Right ventricle myocardium inferior (tissue), 1 donor: Measurements from ENCODE around the gene ECSIT. TPM values are rescaled to one million over a fixed set of nuclear protein-coding genes. Genes with fewer than 3 reads are reported as not detected.

Source experiments
- ATAC-seq: fragments of 200-7000 bp; cut with Tn5 transposase; one replicate; pipeline ENCODE4 v1.9.1; 2020; ENCODE audit warnings: mild to moderate bottlenecking, moderate library complexity
- DNase-seq: peaks from one replicate; pipeline ENCODE4 v3.0.0; 2021; ENCODE audit errors: missing footprints
- intact Hi-C: fragments of 100-400 bp; cut with DNase I; formaldehyde crosslinking; loops from one replicate; pipeline ENCODE4 v1.11.0; 2022
- total RNA-seq: library from RNA; stranded (reverse); fragmentation: NEBNext Ultra II Directional; extraction: Animal tissue kit (Norgen Biotek cat#: 25700); gene quantifications from one replicate; pipeline ENCODE4 v1.2.1, GENCODE V29; 2021
- donor health status: DM: no; HTN: yes; CAD: no; lungs with severe emphysema.

The ECSIT gene
- total RNA-seq, 1 donor from 2014 or later, result 172 TPM

GRCh38 chr19:11552666-11553372 lies 23.9 kb upstream of the ECSIT start:
- DNase-seq (no peak), ATAC-seq (no peak)
- intact Hi-C loops, result no loop called here

- intact Hi-C loops, result no loop called here
- ATAC-seq (no peak), DNase-seq (no peak)
Observed at GRCh38 chr19:11551603-11552235, 22.8 kb upstream of the ECSIT start.

GRCh38 chr19:11550265-11550664 lies 21.3 kb upstream of the ECSIT start:
- DNase-seq (no peak), ATAC-seq (no peak)
- intact Hi-C loops, result no loop called here

- ATAC-seq (no peak), DNase-seq (no peak)
- intact Hi-C loops, result no loop called here
Observed at GRCh38 chr19:11549386-11549953, 20.5 kb upstream of the ECSIT start.

- no peak for DNase-seq
- no peak for ATAC-seq
Observed at GRCh38 chr19:11547929-11548700, 19.2 kb upstream of the ECSIT start.

GRCh38 chr19:11541238-11541637 lies 12.3 kb upstream of the ECSIT start:
- ATAC-seq (no peak), DNase-seq (no peak)
- intact Hi-C loops, result no loop called here

More at GRCh38 chr19:11547929-11548700, 19.2 kb upstream of the ECSIT start:
- intact Hi-C loops, result no loop called here

GRCh38 chr19:11540645-11541044 lies 11.7 kb upstream of the ECSIT start:
- no peak for ATAC-seq
- DNase-seq, result no peak
- intact Hi-C loops, result no loop called here

GRCh38 chr19:11539495-11540365 lies 10.8 kb upstream of the ECSIT start:
- intact Hi-C loops, result no loop called here
- ATAC-seq, result peak; percentile 34
- DNase-seq, result no peak

GRCh38 chr19:11538232-11539036 lies 9.5 kb upstream of the ECSIT start, which contains the start of gene CNN1:
Gene CNN1 (plus strand): TSS chr19:11538851. CDS start chr19:11538928, 77 bp downstream.
- ATAC-seq (peak; percentile 29), DNase-seq (no peak)
- intact Hi-C loops, result no loop called here

- DNase-seq (peak; percentile 94), ATAC-seq (peak; percentile 90)
- intact Hi-C loops, result no loop called here
Observed at GRCh38 chr19:11535792-11536595, 7.1 kb upstream of the ECSIT start.

- ATAC-seq, result no peak
- intact Hi-C loops, result no loop called here
- no peak for DNase-seq
Observed at GRCh38 chr19:11534948-11535347, 6.0 kb upstream of the ECSIT start.

- ATAC-seq (no peak), DNase-seq (no peak)
- intact Hi-C loops, result no loop called here
Observed at GRCh38 chr19:11534538-11534937, 5.6 kb upstream of the ECSIT start.

GRCh38 chr19:11530432-11530831 lies 1.5 kb upstream of the ECSIT start:
- DNase-seq, result peak; percentile 76
- intact Hi-C loops, result no loop called here
- ATAC-seq, result peak; percentile 27

- DNase-seq (no peak), ATAC-seq (no peak)
- intact Hi-C loops, result no loop called here
Observed at GRCh38 chr19:11519138-11519537, 9.8 kb downstream of the ECSIT start.

- ATAC-seq (no peak), DNase-seq (no peak)
- intact Hi-C loops, result no loop called here
Observed at GRCh38 chr19:11513946-11514345, 15.0 kb downstream of the ECSIT start.

GRCh38 chr19:11510444-11510843 lies 18.5 kb downstream of the ECSIT start:
- no peak for ATAC-seq
- intact Hi-C loops, result no loop called here

More at GRCh38 chr19:11510444-11510843, 18.5 kb downstream of the ECSIT start:
- DNase-seq, result no peak
